ENCODE results near the gene MYCBPAP. TPM values are rescaled to one million over a fixed set of nuclear protein-coding genes. Genes with fewer than 3 reads are reported as not detected.

MYCBPAP gene
- total RNA-seq, 4 donors from 2014 or later, result 0.38 TPM; not detected in 3

- intact Hi-C loops (cut with DNase I), result no loop called here
- Histone ChIP-seq H3K9me3 (no peaks in the 10 kb centered on the region), H3K27me3 (peaks cover 0 to 4% (median 0%) of the 10 kb centered on the region in 4 donors), H3K4me1 (peaks cover 14 to 45% (median 15%) of the 10 kb centered on the region in 3 donors), H3K4me3 (peak within 1 kb of the TSS; percentile 48 to 85 (median 70)), H3K36me3 (peaks cover 0 to 26% (median 1%) of the 10 kb centered on the region in 3 donors), H3K27ac (peak within 1 kb of the TSS; percentile 76 to 90 (median 84))
- 0 to 4% methylated on average over 18 to 21 of the region's 75 CpGs for WGBS, 2 donors
- TF ChIP-seq CTCF (IDR thresholded peaks at IDR 0.05) (peak; percentile 76 to 96 (median 94)), POLR2A (IDR thresholded peaks at IDR 0.05) (peak in 3 of 4 donors; percentile 31 to 93 (median 86))
- DNase-seq, result peak; percentile 47
Measured at GRCh38 chr17:50478391-50479381, 29.6 kb upstream of the MYCBPAP start, which contains the start of gene RSAD1. Gene RSAD1 (plus strand): TSS chr17:50478860. CDS start chr17:50478885, 25 bp downstream.

- intact Hi-C loops (cut with DNase I), result loop anchor here (5.0 to 10.0 kb wide), 2 partner anchors 68 to 145 kb away; partner anchors contain the start of gene SPATA20
- Histone ChIP-seq H3K9me3 (no peaks in the 10 kb centered on the region), H3K27me3 (peaks cover 0 to 4% (median 0%) of the 10 kb centered on the region in 4 donors), H3K27ac (peak overlapping the region; percentile 76 to 90 (median 84)), H3K4me3 (peak overlapping the region; percentile 48 to 85 (median 70)), H3K36me3 (peaks cover 0 to 29% (median 10%) of the 10 kb centered on the region in 3 donors), H3K4me1 (peaks cover 14 to 45% (median 15%) of the 10 kb centered on the region in 3 donors)
- TF ChIP-seq POLR2A (IDR thresholded peaks at IDR 0.05) (no peak), CTCF (IDR thresholded peaks at IDR 0.05) (peak; percentile 29 to 55 (median 37))
- peak; percentile 22 for DNase-seq
- WGBS, 2 donors, result 0 to 9% methylated on average over 7 to 8 of the region's 19 CpGs
Measured at GRCh38 chr17:50479522-50480141, 28.6 kb upstream of the MYCBPAP start.

DNA sequence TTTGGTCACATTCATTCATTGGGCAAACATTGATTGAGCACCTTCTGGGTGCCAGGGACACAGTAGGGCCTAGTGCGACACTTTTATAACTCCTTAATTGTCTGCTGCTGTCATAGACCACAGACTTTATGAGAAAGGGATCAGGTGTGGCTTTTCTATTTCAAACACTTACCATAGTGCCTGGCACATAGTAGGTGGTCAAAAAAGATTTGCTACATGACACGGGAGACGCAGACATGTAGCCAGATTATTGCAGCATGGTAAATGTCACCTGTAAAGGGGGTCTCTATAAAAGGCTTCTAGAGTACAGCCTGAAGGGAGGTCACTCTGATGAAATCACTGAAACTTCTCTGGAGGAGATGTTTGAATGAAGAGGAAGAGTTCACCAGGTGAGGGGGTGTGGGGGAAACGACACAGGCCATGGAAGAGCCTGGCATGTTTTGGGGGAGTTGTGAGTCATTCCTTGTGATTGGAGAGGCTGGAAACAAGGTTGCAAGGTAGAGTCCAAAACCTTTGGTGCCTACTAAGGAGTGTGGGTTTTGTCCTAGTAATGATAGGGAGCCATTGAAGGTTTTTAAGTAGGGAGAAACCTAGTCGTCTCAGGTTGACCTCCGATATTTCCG, 28.0 kb upstream of the MYCBPAP start:
- Histone ChIP-seq H3K27ac (peak overlapping the region in 2 of 4 donors; percentile 31 to 87), H3K4me1 (peaks cover 14 to 45% (median 15%) of the 10 kb centered on the region in 3 donors), H3K4me3 (peak overlapping the region in 1 of 4 donors; percentile 85), H3K27me3 (peaks cover 0 to 4% (median 0%) of the 10 kb centered on the region in 4 donors), H3K9me3 (no peaks in the 10 kb centered on the region), H3K36me3 (peaks cover 0 to 36% (median 10%) of the 10 kb centered on the region in 3 donors)
- intact Hi-C loops (cut with DNase I), result loop anchor here (5.0 to 10.0 kb wide), 2 partner anchors 67 to 145 kb away; partner anchors contain the start of gene SPATA20
- TF ChIP-seq POLR2A (IDR thresholded peaks at IDR 0.05) (no peak), CTCF (IDR thresholded peaks at IDR 0.05) (no peak)
- 76 to 77% methylated on average over 5 to 7 of the region's 7 CpGs for WGBS, 2 donors
- DNase-seq, result no peak

- intact Hi-C loops (cut with DNase I), result loop anchor here (5.0 to 10.0 kb wide), 2 partner anchors 66 to 144 kb away; partner anchors contain the start of gene SPATA20
- H3K27me3 ChIP-seq, result peaks cover 0 to 4% (median 0%) of the 10 kb centered on the region in 4 donors
- H3K36me3 ChIP-seq, result peaks cover 0 to 43% (median 10%) of the 10 kb centered on the region in 3 donors
- DNase-seq, result no peak
- peaks cover 14 to 45% (median 15%) of the 10 kb centered on the region in 3 donors for H3K4me1 ChIP-seq
- WGBS, 2 donors, result 78 to 86% methylated on average over 2 of the region's 2 CpGs
- TF ChIP-seq CTCF (IDR thresholded peaks at IDR 0.05) (no peak), POLR2A (IDR thresholded peaks at IDR 0.05) (no peak)
- H3K4me3 ChIP-seq, result no peak overlapping the region
- H3K27ac ChIP-seq, result peak overlapping the region in 1 of 4 donors; percentile 31
- no peaks in the 10 kb centered on the region for H3K9me3 ChIP-seq
Measured at GRCh38 chr17:50480854-50481490, 27.3 kb upstream of the MYCBPAP start.
